HCT116 (cell line): ENCODE results near the gene CNTNAP2. TPM values are rescaled to one million over a fixed set of nuclear protein-coding genes. Genes with fewer than 3 reads are reported as not detected.

Experiments used
- ATAC-seq: fragments of 200-7000 bp; cut with Tn5 transposase; 2 replicates; pipeline ENCODE4 v1.9.1; 2020; ENCODE audit warnings: mild to moderate bottlenecking, moderate library complexity
- BruUV-seq: library from RNA; stranded (reverse); fragments of 400-500 nt; replicated peaks from 2 replicates; lab custom pipeline; 2021; lab: Mats Ljungman, UMichigan
- CTCF ChIA-PET: fragments of 300-600 bp; sonication (Branson Sonifier 250); formaldehyde crosslinking; loops from one replicate; lab custom pipeline; 2021; ENCODE audit warnings: antibody characterized with exemption; lab: Charles Lee
- POLR2A ChIA-PET: fragments of 300-600, 350-600 bp; sonication (Branson Sonifier 250); formaldehyde crosslinking; loops from one replicate; lab custom pipeline; 2021; ENCODE audit warnings: antibody characterized with exemption; lab: Charles Lee
- RAD21 ChIA-PET, 2 experiments: fragments of 300-600 bp; sonication (Branson Sonifier 250); formaldehyde crosslinking; loops; one replicate each; lab custom pipeline; 2023; ENCODE audit warnings: low total read pairs in 2 of 2; ENCODE audit not compliant: uncharacterized antibody in 2 of 2, unreplicated experiment in 2 of 2, low non-redundant PET in 1 of 2; lab: Charles Lee
- DNase-seq: peaks from one replicate; pipeline ENCODE4 v3.0.0-alpha.2; 2010; ENCODE audit warnings: low read depth, low spot score
- H2AFZ ChIP-seq: fragments of 200-600 bp; shearing (Covaris generic), sonication (generic); 2 replicates; pipeline ENCODE4 v1.6.1; 2017; ENCODE audit warnings: low read depth, mixed run types, mixed read lengths, antibody characterized with exemption, low read length; ENCODE audit not compliant: poor library complexity, severe bottlenecking
- H3K27ac ChIP-seq: 2 replicates; pipeline ENCODE4 v1.5.1; 2012; ENCODE audit warnings: low read depth, low read length
- H3K27me3 ChIP-seq: fragments of 200-600 bp; sonication (generic); 2 replicates; pipeline ENCODE4 v1.6.1; 2016; ENCODE audit warnings: mixed run types, low read length, mixed read lengths; ENCODE audit not compliant: insufficient read depth
- H3K36me3 ChIP-seq, 2 experiments: fragments of 200-500 bp in 1 of 2; fragments of 200-600 bp in 1 of 2; sonication (Bioruptor generic) in 1 of 2; sonication (generic) in 1 of 2; 2 replicates each; pipeline versions ENCODE4 v1.5.1 to v1.6.1; 2014 to 2016; ENCODE audit warnings: low read length in 2 of 2, inconsistent platforms in 1 of 2, mixed read lengths in 1 of 2, mixed run types in 1 of 2; ENCODE audit not compliant: insufficient read depth in 2 of 2, control insufficient read depth in 1 of 2
- H3K4me1 ChIP-seq, 2 experiments: fragments of 200-600 bp in 1 of 2; sonication (generic) in 1 of 2; 2 replicates each; pipeline versions ENCODE4 v1.5.1 to v1.6.1; 2012 to 2017; ENCODE audit warnings: low read length in 2 of 2, inconsistent platforms in 1 of 2, mild to moderate bottlenecking in 1 of 2, mixed read lengths in 1 of 2, mixed run types in 1 of 2, moderate library complexity in 1 of 2; ENCODE audit not compliant: insufficient read depth in 2 of 2, control insufficient read depth in 1 of 2
- H3K4me2 ChIP-seq: fragments of 200-600 bp; sonication (generic); 2 replicates; pipeline ENCODE4 v1.6.1; 2017; ENCODE audit warnings: mixed run types, low read length, mixed read lengths
- H3K4me3 ChIP-seq, 2 experiments: fragments of 200-600 bp in 1 of 2; sonication (generic) in 1 of 2; replicated peaks in 1 of 2; 2 replicates each; pipeline ENCODE4 v1.5.1; 2011 to 2016; ENCODE audit warnings: low read length in 2 of 2, control low read depth in 1 of 2, low read depth in 1 of 2, mild to moderate bottlenecking in 1 of 2, mixed read lengths in 1 of 2, mixed run types in 1 of 2
- H3K79me2 ChIP-seq: fragments of 200-600 bp; sonication (generic); 2 replicates; pipeline ENCODE4 v1.6.1; 2017; ENCODE audit warnings: mild to moderate bottlenecking, mixed run types, low read length, moderate library complexity, mixed read lengths; ENCODE audit not compliant: insufficient read depth
- H3K9ac ChIP-seq: fragments of 200-600 bp; sonication (generic); 2 replicates; pipeline ENCODE4 v1.6.1; 2016; ENCODE audit warnings: low read length, mixed read lengths
- H3K9me2 ChIP-seq: fragments of 200-600 bp; sonication (generic), shearing (Covaris generic); 2 replicates; pipeline ENCODE4 v1.6.1; 2017; ENCODE audit warnings: mixed run types, mild to moderate bottlenecking, moderate library complexity; ENCODE audit not compliant: insufficient read depth
- H3K9me3 ChIP-seq, 2 experiments: fragments of 200-500 bp in 1 of 2; fragments of 200-600 bp in 1 of 2; sonication (Bioruptor generic) in 1 of 2; sonication (generic) in 1 of 2; 2 replicates each; pipeline ENCODE4 v1.6.1; 2014 to 2017; ENCODE audit warnings: low read length in 2 of 2, mixed read lengths in 2 of 2, inconsistent platforms in 1 of 2, low read depth in 1 of 2, mild to moderate bottlenecking in 1 of 2, mixed run types in 1 of 2, moderate library complexity in 1 of 2; ENCODE audit not compliant: control insufficient read depth in 1 of 2, insufficient read depth in 1 of 2
- H4K20me1 ChIP-seq: fragments of 200-600 bp; sonication (generic), shearing (Covaris generic); 2 replicates; pipeline ENCODE4 v1.6.1; 2017; ENCODE audit warnings: mixed run types, mild to moderate bottlenecking, moderate library complexity; ENCODE audit not compliant: insufficient read depth
- EGR1 ChIP-seq: IDR thresholded peaks from 2 replicates; pipeline ENCODE4 v1.6.1; 2012; ENCODE audit warnings: low read depth
- FOSL1 ChIP-seq: IDR thresholded peaks from 2 replicates; pipeline ENCODE4 v1.6.1; 2012; ENCODE audit warnings: low read depth
- JUND ChIP-seq: IDR thresholded peaks from 2 replicates; pipeline ENCODE4 v1.6.1; 2012
- REST ChIP-seq: IDR thresholded peaks from 2 replicates; pipeline ENCODE4 v1.6.1; 2012; ENCODE audit warnings: low read depth
- ZBTB33 ChIP-seq: IDR thresholded peaks from 2 replicates; pipeline ENCODE4 v1.6.1; 2011; ENCODE audit warnings: mild to moderate bottlenecking, low read length, moderate library complexity; ENCODE audit not compliant: insufficient replicate concordance; ENCODE audit errors: extremely low read depth
- ZFX ChIP-seq: fragments of 450-650 bp; IDR thresholded peaks from 2 replicates; pipeline ENCODE4 v1.6.1; 2017
- intact Hi-C: fragments of 100-400 bp; cut with micrococcal nuclease; formaldehyde crosslinking; loops from 2 replicates; pipeline ENCODE4 v1.10.0; 2022
- total RNA-seq: library from RNA; stranded (reverse); gene quantifications from one replicate; pipeline ENCODE4 v1.2.1, GENCODE V29; 2021; ENCODE audit not compliant: unreplicated experiment

Gene CNTNAP2
- total RNA-seq, 1 experiment from 2014 or later: 0.37 TPM

GRCh38 chr7:147810269-147810668 lies 1693.7 kb downstream of the CNTNAP2 start:
- H3K4me2 ChIP-seq: no peak overlapping the region
- RAD21 ChIA-PET: no interaction called here
- DNase-seq: no peak
- H3K27ac ChIP-seq: no peak overlapping the region
- TF ChIP-seq EGR1 (no peak), ZBTB33 (no peak), ZFX (no peak), JUND (no peak), FOSL1 (no peak), REST (no peak)
- TF ChIP-seq, all 23 proteins: peak for 0
- Histone ChIP-seq H4K20me1 (no peaks in the 10 kb centered on the region), H3K27me3 (no peaks in the 10 kb centered on the region), H3K79me2 (no peaks in the 10 kb centered on the region), H3K36me3 (no peaks in the 10 kb centered on the region), H3K9ac (no peak overlapping the region), H3K4me3 (no peak overlapping the region), H3K4me1 (no peaks in the 10 kb centered on the region), H2AFZ (no peak overlapping the region), H3K9me3 (peaks cover 0 to 19% of the 10 kb centered on the region in 2 experiments; a peak in 2 of 4 replicates), H3K9me2 (no peaks in the 10 kb centered on the region)
- intact Hi-C loops: no loop called here
- ATAC-seq: no peak
- ChIA-PET POLR2A (no interaction called here), CTCF (no interaction called here)
- no TSS peak for BruUV-seq
